Breast epithelium (tissue), 3 donors: ENCODE data around the gene ST7.

ENCODE experiments used
- CTCF ChIP-seq, 3 donors: fragments of 450-650 bp; IDR thresholded peaks; one replicate each; pipeline ENCODE4 v1.5.1; 2016 to 2017; ENCODE audit warnings: antibody characterized with exemption in 3 of 3, mild to moderate bottlenecking in 3 of 3, moderate library complexity in 3 of 3
- POLR2AphosphoS5 ChIP-seq, 3 donors: sonication (generic); formaldehyde crosslinking; IDR thresholded peaks; one replicate each; pipeline ENCODE4 v1.6.1; 2017; ENCODE audit warnings: antibody characterized with exemption in 3 of 3

- TF ChIP-seq POLR2AphosphoS5 (IDR thresholded peaks at IDR 0.05) (no peak), CTCF (IDR thresholded peaks at IDR 0.05) (no peak)
Measured at GRCh38 chr7:117087639-117088396, 134.5 kb downstream of the ST7 start.
